HFF-Myc (cell line): ENCODE data around the gene CCK.

Experiments used
- DNase-seq: peaks from one replicate; pipeline ENCODE4 v3.0.0-alpha.2; 2011; ENCODE audit warnings: low read depth; ENCODE audit errors: extremely low read depth
- H3K4me3 ChIP-seq: replicated peaks from 2 replicates; pipeline ENCODE4 v1.5.1; 2011; ENCODE audit warnings: low read depth, mild to moderate bottlenecking, control low read depth, low read length
- TF ChIP-seq, protein P1 (sequence below): IDR thresholded peaks from 2 replicates; pipeline ENCODE4 v1.5.1; 2012; ENCODE audit warnings: mild to moderate bottlenecking, low read depth, low read length, control low read depth; ENCODE audit errors: missing control alignments

Gene CCK

DNA sequence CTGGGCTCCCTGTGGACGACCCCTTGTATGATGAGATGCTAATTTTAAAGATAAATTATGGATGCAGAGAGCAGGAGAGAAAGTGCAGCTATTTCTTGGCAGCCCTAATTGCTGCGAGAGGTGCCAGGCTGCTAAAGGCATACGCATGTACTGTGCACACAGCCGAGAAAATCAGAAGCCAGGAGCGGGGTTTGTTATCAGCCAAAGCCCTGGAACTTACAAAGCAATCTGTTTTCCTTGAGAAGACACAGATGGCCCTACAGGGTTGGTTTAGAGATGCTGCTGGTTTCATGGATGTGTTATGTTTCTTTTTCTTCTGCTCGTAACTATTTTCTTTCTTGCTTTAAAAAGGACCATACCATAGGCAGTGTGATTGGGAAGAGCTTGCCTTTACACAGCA lies 11.7 kb upstream of the CCK start:
- DNase-seq = no peak
- TF ChIP-seq, protein P1, sequence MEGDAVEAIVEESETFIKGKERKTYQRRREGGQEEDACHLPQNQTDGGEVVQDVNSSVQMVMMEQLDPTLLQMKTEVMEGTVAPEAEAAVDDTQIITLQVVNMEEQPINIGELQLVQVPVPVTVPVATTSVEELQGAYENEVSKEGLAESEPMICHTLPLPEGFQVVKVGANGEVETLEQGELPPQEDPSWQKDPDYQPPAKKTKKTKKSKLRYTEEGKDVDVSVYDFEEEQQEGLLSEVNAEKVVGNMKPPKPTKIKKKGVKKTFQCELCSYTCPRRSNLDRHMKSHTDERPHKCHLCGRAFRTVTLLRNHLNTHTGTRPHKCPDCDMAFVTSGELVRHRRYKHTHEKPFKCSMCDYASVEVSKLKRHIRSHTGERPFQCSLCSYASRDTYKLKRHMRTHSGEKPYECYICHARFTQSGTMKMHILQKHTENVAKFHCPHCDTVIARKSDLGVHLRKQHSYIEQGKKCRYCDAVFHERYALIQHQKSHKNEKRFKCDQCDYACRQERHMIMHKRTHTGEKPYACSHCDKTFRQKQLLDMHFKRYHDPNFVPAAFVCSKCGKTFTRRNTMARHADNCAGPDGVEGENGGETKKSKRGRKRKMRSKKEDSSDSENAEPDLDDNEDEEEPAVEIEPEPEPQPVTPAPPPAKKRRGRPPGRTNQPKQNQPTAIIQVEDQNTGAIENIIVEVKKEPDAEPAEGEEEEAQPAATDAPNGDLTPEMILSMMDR = no peak
- no peak overlapping the region for H3K4me3 ChIP-seq

DNA sequence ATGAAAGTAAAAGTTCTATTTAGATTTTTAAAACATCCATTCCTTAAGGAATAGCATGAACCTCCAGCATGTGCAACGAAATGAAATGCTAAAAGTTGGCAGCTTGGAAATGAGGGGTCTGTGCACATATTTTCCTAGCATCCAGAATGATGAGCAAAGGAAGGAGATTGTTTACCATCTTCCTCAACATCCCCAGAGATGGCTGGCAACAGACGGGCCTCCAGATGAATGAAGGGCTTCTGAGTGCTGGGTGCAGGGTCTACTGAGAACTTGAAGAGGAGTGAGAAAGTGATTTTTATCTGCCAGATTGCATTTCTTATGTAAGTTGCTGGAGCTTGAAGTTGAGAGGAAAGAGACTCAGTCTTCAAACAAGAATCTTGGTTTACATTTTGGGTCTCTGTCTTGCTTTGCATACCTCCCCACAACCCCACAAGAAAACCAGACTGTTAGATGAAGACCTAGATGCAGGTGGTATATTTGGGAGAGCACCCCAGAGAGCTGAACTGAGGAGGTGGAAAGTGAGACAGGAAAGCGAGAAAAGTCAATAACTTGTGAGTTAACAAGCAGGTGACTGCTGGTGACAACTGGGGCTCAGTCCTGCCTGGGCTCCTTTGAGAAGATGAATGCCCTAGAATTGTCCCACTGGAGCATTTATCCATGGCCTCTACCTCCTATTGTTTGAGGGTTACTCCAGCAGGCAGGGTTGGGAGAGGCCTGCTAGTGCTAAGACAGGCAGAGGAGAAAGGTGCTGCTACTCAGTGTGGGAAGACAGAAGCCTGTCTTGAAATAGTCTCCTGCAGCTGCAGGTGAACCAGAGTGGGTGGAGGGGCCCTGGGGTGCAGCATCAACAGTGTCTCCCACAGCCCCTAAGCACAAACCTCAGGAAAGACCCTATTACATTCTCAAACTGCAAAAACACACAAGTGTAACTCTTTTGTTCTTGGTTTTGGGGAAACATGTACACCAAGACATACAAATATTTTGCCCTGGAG lies 10.5 kb upstream of the CCK start:
- no peak overlapping the region for H3K4me3 ChIP-seq
- TF ChIP-seq, protein P1 = no peak
- DNase-seq = no peak

DNA sequence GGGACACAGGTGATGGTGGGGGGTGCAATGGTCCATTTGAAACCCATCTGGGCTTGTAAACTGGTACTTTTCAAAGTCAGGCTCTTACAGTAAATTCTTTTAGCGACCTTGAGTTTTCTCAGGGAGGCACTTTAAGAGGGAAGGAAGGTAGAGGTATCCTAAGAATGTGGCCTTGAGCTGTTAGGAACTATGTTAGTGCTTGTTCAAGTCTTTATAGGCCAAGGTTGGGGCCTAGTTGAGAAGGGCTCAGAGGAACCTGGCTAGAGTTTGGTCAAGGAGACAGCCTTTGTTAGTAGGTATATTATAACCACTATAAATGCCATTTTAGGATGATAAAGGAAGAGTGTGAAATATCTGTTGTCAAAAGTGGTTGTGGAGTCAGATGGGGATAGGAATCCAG lies 9.2 kb upstream of the CCK start:
- DNase-seq = no peak
- TF ChIP-seq, protein P1 = no peak
- no peak overlapping the region for H3K4me3 ChIP-seq

DNA sequence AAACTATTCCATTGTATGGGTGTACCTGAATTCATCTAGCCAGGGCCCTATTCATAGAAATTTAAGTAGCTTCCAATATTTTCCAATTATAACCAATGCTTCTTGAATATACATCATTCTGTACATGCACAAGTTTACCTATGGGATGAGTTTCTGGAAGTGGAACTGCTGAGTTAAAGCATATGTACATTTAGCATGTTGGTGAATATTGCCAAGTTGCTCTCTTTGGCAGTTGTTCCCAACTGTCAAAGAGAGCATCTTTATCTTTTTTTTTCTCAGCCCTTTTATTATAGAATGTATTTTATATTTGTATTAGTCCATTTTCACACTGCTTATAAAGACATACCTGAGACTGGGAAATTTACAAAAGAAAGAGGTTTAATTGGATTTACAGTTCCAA lies 8.3 kb upstream of the CCK start:
- no peak overlapping the region for H3K4me3 ChIP-seq
- no peak for DNase-seq
- TF ChIP-seq, protein P1 = no peak

DNA sequence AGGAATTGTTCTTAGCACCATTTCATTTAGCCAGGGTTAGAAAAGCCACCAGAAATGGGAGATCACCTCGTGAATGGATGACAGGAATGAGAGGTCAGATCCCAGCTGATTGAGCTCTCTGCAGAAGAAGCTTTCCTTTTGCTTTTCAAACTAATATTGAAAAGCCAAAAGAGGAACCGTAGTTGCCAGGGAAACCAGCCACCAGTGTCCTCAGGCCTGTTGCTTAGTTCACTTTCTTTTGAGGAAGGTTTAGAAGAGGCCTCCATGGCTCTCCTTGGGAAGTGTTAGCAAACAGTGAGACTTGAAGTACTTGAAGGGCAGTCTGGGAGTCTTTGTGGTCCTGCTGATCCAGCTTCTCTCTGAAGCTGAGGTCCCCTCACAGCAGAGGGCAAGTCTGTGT lies 7.4 kb upstream of the CCK start:
- DNase-seq = no peak
- TF ChIP-seq, protein P1 = no peak
- H3K4me3 ChIP-seq = no peak overlapping the region

DNA sequence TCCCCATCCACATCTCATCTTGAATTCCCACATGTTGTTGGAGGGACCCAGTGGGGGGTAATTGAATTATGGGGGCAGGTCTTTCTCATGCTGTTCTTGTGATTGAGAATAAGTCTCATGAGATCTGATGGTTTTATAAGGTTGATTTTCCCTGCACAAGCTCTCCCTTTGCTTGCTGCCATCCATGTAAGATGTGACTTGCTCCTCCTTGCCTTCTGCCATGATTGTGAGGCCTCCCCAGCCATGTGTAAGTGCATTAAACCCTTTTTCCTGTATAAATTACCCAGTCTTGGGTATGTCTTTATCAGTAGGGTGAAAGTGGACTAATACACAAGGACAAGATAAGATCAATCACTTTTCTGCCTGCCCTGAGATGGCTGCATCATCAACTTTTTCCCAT lies 5.8 kb upstream of the CCK start:
- TF ChIP-seq, protein P1 = no peak
- H3K4me3 ChIP-seq = no peak overlapping the region
- no peak for DNase-seq
